CD4-positive, alpha-beta T cell treated with Interleukin-2 at 100 ng/mL for 4 hours (primary cell): Measurements from ENCODE around the gene EYS.

Experiments used
- DNase-seq: peaks from one replicate; pipeline ENCODE4 v3.0.0-alpha.2; 2020; ENCODE audit warnings: low spot score

Gene EYS

DNA sequence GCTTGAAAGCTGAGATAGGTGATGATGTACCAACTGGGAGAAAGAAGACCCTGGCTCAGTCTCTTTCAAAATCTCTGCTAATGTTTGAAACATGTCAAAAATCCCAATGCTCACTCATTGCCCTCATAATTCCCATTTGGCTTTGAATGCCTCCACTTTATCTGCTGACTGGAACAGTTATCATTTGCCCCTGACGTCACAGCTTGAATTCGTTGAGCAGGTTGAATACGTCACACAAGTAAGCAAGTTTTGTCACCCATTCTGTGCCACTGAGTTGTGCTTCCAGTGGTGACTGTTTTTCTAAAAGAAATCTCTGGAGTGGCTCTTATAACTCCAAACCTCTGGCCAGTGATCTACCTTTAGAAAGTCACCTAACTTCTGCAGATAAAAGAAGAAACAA is 991.4 kb downstream of the EYS start:
- DNase-seq: no peak

DNA sequence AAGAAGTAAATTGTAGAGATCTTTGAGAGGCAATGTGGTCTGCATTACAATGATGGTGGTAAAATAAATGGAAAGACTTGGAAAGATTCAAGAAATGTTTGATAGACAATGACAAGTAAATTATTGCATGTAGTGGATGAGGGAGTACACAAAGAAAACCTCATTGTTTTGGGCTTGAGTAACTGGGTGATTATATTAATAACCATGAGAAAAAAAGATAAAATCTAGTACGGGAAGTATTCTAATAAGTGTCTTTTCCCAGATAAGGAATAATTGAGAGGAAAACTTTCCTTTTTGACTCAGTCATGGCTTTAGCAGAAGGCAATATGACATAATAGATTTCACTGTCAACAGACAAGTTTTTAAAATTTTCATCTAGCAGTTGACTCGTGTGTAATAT is 993.0 kb downstream of the EYS start:
- DNase-seq: no peak

DNA sequence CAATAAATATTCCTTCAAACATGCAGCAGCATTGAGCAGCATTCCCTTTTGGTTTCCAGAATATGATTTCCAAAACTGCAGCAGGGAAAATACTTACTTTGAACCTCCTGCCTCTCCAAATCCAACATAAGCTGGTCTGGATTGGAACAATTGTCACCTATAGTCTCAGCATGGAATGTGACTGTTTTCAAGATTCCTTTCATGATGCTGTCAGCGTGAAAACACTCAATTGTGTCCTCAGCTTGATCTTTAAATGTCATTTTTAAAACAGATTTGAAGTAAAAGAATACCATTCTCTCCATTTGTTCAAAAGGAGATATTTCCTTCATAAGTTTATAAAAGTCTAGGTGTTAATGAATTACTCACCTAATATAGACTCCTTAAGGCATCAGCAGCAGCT is 993.9 kb downstream of the EYS start:
- DNase-seq: no peak

DNA sequence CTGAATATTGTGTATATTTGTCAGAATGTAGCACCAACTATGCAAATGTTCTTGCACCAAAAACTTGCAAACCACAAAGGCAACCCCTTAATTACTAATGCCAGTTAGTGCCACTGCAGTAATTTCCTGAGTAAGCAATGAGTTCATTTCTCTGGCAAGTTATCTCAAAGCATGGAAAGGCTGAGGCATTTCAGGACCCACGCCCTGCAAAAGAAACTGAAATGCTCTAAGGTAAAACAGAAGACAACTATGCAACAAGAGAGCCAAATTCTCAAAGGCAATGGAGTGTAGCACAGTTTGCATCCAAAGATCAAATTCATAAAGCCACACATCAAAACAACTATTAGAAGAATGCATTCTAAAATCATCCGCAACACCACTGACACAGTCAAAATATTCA is 994.4 kb downstream of the EYS start:
- DNase-seq: no peak

DNA sequence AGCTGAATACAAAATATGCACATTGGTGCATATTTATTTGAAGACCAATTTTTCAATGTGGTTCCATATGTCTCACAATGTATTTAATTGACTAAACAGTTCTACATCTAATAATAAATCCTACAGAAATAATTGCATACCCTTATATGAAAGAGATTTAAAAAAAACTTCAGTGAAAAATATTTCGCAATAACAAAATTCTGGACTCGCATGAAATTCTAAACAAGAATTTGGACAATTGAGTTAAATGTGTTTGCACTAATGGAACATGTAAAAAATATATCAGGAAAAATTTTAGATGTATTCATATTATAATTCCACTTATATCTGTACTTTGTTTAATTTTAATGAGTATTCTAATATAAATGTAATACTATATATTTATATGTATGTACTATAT is 1003.1 kb downstream of the EYS start:
- DNase-seq: no peak

DNA sequence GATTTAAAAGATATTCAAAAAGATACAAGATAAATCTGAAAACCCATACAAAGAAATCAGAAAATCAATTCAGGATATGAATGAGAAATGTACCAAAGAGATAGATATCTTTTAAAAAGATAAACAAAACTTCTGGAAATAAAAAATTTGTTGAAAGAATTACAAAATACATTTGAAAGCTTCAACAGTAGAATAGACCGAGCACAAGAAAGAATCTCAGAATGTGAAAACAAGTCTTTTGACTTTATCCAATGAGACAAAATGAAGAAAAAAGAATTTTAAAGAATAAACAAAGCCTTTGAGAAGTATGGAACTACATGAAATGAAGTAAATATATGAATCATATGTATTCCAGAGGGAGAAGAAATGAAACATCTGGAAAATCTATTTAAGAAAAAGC is 1011.0 kb downstream of the EYS start:
- DNase-seq: no peak

DNA sequence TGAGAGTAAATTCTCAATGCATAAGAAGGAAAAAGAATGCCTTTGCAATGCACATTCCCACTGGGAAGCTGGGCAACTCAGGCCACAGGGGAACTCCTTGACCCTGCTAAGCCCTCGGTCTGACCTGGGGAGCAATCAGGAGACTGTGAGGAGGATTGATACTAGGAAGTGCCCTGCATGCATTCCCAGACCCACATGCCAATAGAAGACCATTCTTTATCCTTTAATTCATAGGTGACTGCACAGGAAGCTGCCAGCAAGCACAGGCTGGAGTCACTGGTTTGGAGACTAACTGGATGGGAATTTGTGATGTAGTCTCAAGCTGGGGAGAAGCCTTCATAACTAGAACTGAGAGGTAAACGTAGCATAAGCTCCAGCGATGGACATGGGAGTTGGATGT is 1012.7 kb downstream of the EYS start:
- no peak for DNase-seq

DNA sequence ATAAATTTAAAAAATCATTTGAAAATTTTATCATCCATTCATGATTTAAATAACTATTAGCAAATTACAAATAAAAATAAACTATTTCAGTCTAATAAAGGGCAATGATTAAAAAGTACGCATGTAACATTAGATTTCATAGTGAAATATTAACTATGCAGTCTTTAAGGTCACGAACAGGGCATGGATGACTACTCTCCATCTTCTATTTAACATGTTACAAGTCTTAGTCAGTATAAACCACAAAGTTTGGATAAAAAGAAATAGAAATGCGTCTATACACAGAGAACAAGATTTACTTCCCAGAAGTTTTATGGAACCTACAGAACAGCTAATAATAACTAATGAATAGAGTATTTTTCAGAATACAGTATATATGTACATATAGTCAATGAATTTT is 1016.0 kb downstream of the EYS start:
- no peak for DNase-seq

DNA sequence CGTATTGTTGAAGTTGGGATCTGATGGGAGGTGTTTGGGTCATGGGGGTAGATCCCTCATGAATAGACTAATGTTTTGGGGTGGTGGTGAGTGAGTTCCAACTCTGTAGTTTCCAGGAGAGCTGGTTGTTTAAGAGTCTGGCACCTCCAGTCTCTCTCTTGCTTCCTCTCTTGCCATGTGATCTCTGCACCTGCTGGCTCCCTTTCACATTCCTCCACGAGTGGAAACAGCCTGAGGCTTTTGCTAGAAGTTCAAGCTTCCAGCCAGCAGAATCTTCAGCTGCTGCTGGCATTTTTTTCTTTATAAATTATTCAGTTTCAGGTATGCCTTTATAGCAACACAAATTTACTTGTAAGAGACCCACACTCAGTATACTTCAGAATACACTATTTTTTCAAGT is 1021.6 kb downstream of the EYS start:
- no peak for DNase-seq

DNA sequence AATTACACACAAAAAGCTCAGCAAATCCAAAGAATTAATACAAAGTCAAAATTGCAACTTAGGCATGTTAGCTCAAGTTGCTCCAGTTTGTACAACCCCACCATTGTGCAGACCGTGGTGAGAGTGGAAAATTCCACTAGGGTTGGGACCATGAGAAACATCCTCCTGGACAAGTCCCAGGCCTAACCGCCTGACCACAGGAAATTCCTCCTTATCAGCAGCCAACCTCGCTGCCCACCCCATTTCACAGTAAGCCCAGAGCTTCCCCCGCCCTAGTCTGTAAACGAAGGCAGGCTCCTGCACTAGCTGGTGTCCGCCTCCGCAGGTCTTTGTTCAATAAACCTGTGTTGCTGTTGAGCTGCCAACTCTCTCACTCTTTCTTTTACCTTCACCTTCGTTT is 1023.3 kb downstream of the EYS start:
- DNase-seq: no peak

DNA sequence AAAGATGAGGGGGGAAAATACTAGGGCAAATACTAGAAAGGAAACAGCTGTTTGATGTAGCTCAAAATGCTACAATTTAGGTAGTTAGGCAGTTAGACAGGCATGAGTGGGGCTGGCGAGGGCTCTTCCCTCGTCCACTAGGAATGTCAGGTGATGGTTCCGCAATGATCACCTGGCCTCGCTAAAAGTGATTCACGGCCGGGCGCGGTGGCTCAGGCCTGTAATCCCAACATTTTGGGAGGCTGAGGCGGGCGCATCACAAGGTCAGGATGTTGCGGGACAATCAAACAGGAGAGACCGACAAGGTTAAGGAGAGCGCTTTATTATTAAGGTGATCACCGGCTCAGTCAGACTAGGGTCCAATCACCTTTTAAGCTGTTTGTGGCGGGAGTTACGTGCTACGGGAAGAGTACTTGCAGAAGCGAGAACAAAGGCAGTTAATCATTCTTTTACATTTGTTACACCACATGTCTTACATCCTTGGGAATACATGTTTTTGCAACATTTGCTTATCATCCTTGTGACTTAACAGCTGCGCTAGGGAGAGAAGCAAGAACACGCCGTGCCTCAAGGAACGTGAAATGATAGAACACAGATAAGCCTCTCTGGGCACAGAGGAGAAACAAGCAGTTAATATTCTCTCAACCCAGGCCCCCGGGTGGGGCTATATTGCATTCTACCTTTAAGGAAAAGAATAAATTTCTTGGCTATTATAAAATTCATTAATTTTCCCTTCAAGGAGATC is 1025.4 kb downstream of the EYS start:
- no peak for DNase-seq

DNA sequence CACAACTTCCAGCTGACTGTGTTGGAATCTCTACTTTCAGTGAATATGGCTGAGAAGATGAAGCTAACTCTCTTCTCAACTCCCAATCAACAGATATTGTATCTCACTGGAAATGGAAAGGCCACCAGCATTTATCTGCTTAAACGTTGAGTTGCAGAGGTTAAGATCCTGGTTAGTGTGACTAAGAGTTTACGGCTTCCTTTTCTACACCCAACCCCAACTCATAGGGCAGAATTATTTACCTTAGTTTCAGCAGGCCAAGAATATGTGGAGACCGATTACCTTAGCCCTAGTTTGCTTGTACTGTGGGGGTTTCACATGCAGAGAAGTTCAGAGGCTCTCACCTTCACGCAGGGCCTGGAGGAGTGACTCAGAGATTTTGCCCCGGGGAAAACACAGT is 1026.6 kb downstream of the EYS start:
- DNase-seq: no peak

DNA sequence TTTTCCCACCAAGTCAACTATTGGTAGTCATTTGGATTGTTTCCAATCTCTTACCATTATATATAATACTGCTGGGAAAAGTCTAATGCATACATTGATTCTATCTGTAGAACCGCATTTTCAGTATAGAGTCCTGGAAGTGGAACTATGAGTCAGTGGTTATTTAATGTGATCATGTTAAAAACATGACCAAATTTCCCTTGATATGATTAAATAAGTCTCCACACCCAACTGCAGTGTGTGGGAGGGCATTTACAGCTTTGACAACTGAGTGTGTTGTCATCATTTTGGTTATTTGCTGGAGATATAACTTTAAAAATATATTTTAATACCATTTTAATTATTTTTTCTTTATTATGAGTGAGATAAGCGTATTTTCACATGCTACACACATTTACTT is 1027.6 kb downstream of the EYS start:
- DNase-seq: no peak

DNA sequence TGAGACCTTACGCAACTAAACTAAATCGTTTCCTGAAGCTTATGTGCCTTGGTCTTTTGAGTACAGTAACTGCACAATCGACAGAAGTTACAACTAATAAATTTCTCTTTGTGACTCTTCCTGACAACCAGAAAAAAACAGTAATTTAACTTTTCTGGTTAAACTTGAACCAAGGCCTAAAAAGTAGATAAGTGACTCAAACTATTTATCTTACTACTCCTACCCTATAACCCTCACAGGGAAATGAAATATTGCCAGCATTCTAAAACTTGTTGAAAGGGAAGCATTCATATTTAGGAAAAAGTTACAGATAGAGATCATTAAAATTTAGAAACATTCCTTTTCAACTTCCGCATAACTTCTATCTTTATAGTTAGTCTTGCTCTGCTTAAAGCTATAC is 1034.4 kb downstream of the EYS start:
- DNase-seq: no peak

DNA sequence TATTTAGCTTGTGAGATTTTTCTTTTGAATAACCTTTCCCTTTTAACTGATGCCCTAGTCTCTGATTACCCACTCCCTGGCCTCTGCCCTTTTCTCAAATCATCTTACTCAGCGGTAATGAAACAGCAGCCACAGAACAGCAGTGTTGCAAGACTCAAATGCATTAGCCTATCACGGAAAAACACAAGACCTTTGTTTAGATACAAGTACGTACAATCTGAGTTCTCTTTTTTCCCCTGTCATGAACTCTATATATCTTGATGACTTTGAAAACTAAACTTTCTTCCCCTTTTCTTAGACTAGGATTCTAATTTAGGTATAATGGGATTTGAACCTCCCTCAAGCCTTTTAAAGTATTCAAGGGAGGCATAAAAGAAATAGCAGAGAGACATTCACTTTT is 1034.9 kb downstream of the EYS start:
- no peak for DNase-seq

DNA sequence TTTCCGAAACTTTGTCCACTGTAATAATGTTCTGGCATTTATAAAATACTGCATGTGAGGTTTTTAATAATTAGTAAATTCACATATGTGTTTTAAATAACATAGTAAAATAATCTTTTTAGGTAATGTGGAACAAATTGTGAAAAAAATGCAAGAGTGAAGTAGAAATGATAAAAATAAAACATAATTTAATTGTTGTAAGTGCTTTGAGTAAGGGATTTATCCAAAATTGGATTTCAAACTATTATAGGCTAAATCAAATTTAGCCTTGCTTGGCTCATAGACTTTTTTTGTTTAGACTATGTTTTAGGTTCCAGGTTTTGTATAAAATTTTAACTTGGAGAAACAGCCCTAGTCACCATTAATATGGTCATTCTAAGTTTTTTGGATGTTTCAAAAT is 1041.9 kb downstream of the EYS start:
- DNase-seq: no peak

DNA sequence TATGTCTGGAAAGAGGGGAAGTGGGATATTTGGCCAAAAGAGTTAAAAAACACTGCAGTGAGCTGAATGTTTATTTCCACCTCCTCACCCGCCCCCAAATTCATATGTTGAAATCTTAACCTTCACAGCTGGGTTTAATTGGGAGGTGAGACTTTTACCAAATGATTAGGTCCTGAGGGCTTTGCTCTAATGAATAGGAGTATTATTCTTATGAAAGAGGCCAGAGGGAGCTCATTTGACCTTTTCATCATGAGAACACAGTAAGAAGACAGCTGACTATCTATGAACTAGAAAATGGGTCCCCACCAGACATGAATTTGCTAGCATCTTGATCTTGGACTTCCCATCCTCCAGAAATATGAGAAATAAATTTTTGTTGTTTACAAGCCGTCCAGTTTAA is 1042.5 kb downstream of the EYS start:
- DNase-seq: no peak

DNA sequence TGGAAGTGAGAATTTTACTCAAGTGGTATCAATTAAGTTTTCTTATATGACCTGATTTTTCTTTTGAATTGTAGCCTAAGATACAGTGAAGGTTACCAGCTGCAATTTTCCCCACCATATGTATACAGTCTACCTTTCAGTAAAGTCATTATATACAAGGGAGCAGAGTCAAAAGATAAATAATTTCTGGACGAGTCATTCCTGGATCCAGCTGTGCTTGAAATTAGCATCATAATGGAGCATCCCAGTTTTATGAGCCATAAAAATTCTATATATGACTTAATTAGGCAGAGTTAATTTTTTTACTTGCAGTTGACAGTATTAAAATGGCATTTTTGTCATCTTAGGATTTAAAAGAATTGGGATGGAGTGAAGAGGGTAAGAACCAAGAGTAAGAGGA is 1063.0 kb downstream of the EYS start:
- DNase-seq: no peak

DNA sequence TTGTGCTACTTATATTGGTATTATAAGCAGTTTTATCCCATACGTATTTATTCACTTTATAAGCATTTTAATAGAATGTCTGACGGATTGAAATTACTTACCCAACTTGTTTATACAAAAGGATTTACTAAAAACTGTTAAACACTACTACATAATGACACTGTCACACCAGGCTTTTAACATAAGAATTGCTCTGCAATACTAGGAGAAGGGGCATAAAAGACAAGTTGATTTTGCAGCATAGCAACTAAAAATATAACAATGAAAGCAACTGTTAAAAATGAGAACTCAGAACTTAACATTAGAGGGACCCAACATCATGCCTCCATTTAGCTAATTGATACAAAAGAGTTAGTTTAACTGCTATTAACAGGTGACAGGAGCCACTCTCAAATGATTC is 1076.1 kb downstream of the EYS start:
- DNase-seq: no peak

DNA sequence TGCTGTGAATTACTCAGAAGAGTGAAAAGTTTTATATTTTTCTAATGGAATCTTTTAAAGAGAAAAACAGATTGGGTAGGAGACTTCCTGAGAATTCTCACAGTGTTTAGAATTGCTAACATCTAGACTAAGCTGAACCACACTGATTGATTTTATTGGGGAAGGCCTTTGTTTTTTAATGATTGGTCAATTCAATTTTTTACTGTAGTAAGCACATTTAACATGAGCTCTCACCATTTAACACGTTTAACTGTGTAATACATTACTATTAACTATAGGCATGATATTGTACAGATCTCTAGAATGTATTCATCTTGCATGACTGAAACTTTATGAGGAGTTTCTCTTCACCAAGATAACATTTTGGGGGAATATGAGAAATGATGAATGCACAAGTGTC is 1084.1 kb downstream of the EYS start:
- DNase-seq: no peak

DNA sequence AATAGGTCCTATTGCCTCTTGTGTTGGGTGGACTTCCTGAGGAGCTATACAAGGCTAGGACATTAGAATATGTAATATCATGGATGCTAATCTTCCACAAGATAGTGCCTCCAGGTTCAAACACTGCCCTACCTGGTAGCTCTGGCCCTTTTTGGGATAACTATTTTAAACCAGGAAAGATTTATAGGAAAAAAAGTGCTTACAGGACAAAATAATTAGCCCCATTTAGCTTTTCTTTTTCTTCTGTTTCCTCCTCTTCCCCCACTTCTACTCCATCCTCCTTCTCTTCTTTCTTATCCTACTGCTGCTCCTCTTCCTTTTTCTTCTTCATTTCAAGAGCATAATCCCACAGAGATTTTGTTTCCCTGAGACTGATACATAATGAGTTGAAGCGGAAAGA is 1104.0 kb downstream of the EYS start:
- no peak for DNase-seq

DNA sequence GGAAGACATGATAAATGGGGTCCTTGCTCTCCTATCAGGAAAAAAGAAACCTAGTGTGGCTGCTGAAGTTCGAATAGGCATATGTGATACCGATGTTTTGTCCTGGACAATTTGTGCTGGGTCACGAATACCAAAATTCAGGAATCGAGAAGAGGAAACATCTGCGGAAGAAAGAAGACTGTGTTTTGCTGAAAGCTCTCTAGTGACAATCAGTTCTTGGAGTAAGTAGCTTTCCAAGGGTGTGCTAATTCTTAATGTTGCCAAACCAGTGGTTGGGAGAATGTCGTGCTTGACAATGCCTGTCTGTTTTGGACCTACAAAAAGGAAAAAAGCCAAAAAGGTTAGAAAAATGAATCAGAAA is 1115.4 kb downstream of the EYS start:
- DNase-seq: no peak

DNA sequence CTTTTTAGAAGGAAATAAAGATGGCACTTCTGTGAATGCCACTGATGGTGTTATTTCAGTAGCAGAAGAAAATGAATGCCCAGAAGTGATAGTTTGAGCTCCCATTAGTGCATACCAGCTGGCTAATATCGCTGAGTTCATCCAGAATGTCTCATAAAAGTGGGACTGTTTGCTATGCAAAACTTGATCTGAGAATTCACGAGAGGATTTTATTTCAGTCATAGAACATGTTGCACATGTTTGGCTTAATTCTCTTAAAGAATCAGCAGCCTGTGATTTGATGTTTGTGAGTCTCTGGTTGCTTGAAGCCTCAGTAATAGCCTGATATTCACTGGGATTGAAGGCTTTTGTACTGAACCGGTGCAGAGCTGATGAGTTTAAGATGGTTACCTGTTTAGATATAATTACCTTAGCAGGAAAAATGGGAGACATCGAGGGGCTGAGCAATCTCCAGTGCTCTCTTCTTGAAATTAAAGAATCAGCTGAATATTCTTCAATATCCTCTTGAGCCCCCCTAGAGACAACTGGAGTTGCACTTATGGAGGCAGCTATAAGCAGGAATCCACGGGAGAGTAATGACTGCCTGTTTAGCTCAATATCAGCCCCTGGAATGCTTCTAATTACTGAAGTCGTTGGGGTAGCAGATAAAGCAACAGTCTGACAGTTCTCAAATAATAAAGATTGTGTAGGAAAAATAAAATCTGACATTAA is 1115.9 kb downstream of the EYS start:
- no peak for DNase-seq

DNA sequence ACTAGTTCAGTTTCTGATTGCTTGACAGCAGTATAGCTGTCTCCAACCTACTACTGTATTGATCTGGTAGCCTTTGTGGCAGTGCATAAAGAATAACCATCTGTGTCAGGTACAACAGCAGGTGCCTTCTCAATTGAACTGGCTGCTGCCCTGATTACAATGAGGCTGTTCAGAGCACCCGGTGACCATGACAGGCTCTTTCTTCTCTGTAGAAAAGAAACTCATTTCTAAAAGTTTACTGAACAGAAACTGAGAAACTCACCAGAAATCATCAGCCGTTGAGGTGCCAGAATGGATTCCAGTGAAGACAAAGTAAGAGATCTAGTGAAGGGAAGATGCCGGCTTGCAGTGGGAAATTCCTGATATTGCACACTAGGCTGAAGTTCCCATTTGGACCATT is 1117.1 kb downstream of the EYS start:
- DNase-seq: no peak
